ENCODE measurements around the gene SRCIN1.
"Not testable (repeated sequence)": the region's sequence is repeated elsewhere in the genome, so short reads cannot be mapped to it uniquely, and the experiment has no call there.

GRCh38 chr17:38650653-38651173 is 45.0 kb upstream of the SRCIN1 start:
- TF ChIP-seq ARNTL (CRISPR knock-in tag; IDR thresholded peaks at IDR 0.05; ENCODE audit: borderline replicate concordance, low read depth); TOX (CRISPR knock-in tag; IDR thresholded peaks at IDR 0.05; ENCODE audit: borderline replicate concordance); ZFP3 (CRISPR knock-in tag; IDR thresholded peaks at IDR 0.05); ZNF565 (CRISPR knock-in tag; conservative IDR thresholded peaks at IDR 0.05; ENCODE audit: low read depth); SNAI2 (CRISPR knock-in tag; IDR thresholded peaks at IDR 0.05); ESRRG (CRISPR knock-in tag; IDR thresholded peaks at IDR 0.05); OSR1 (CRISPR knock-in tag; IDR thresholded peaks at IDR 0.05); PATZ1 (CRISPR knock-in tag; IDR thresholded peaks at IDR 0.05; ENCODE audit: borderline replicate concordance); ZNF8 (CRISPR knock-in tag; IDR thresholded peaks at IDR 0.05); CSDC2 (CRISPR knock-in tag; IDR thresholded peaks at IDR 0.05): not testable (repeated sequence)

All from SK-N-SH treated with all-trans-retinoic acid at 6 μM for 48 hours (cell line).